ENCODE data around the gene SCNN1B. TPM values are rescaled to one million over a fixed set of nuclear protein-coding genes. Genes with fewer than 3 reads are reported as not detected.

Gene SCNN1B
- total RNA-seq, 2 donors from 2014 or later, result 27.7 to 94.7 TPM

GRCh38 chr16:23270654-23271053 is 31.4 kb upstream of the SCNN1B start:
- DNase-seq, result no peak
- H3K9ac ChIP-seq (ENCODE audit: low read depth in 2 of 2, low read length in 2 of 2), result no peak overlapping the region
- no peaks in the 10 kb centered on the region for H3K9me3 ChIP-seq
- no peak overlapping the region for H3K4me3 ChIP-seq
- intact Hi-C loops (cut with DNase I), result no loop called here
- H3K36me3 ChIP-seq, result no peaks in the 10 kb centered on the region
- H3K27ac ChIP-seq, result no peak overlapping the region
- TF ChIP-seq CTCF (IDR thresholded peaks at IDR 0.05), result no peak
- H3K4me1 ChIP-seq, result no peaks in the 10 kb centered on the region
- no peaks in the 10 kb centered on the region for H3K27me3 ChIP-seq

- no peak for DNase-seq
- TF ChIP-seq CTCF (IDR thresholded peaks at IDR 0.05), result no peak
- H3K27ac ChIP-seq, result no peak overlapping the region
- no peaks in the 10 kb centered on the region for H3K4me1 ChIP-seq
- no peaks in the 10 kb centered on the region for H3K36me3 ChIP-seq
- H3K27me3 ChIP-seq, result no peaks in the 10 kb centered on the region
- H3K9ac ChIP-seq (ENCODE audit: low read depth in 2 of 2, low read length in 2 of 2), result no peak overlapping the region
- no peak overlapping the region for H3K4me3 ChIP-seq
- H3K9me3 ChIP-seq, result no peaks in the 10 kb centered on the region
- intact Hi-C loops (cut with DNase I), result no loop called here
Measured at GRCh38 chr16:23274968-23275367, 27.1 kb upstream of the SCNN1B start.

- intact Hi-C loops (cut with DNase I), result no loop called here
- H3K36me3 ChIP-seq, result no peaks in the 10 kb centered on the region
- DNase-seq, result no peak
- no peak for TF ChIP-seq CTCF (IDR thresholded peaks at IDR 0.05)
- no peaks in the 10 kb centered on the region for H3K4me1 ChIP-seq
- no peaks in the 10 kb centered on the region for H3K9me3 ChIP-seq
- H3K27me3 ChIP-seq, result peaks cover 7% of the 10 kb centered on the region
- H3K27ac ChIP-seq, result no peak overlapping the region
- no peak overlapping the region for H3K4me3 ChIP-seq
- no peak overlapping the region for H3K9ac ChIP-seq (ENCODE audit: low read depth in 2 of 2, low read length in 2 of 2)
Measured at GRCh38 chr16:23276821-23277220, 25.3 kb upstream of the SCNN1B start.

GRCh38 chr16:23278031-23278430 is 24.1 kb upstream of the SCNN1B start:
- H3K36me3 ChIP-seq, result no peaks in the 10 kb centered on the region
- no peak overlapping the region for H3K27ac ChIP-seq
- H3K4me3 ChIP-seq, result no peak overlapping the region
- DNase-seq, result no peak
- intact Hi-C loops (cut with DNase I), result no loop called here
- TF ChIP-seq CTCF (IDR thresholded peaks at IDR 0.05), result no peak
- H3K4me1 ChIP-seq, result no peaks in the 10 kb centered on the region
- no peak overlapping the region for H3K9ac ChIP-seq (ENCODE audit: low read depth in 2 of 2, low read length in 2 of 2)
- no peaks in the 10 kb centered on the region for H3K9me3 ChIP-seq
- H3K27me3 ChIP-seq, result peaks cover 7% of the 10 kb centered on the region

- H3K27me3 ChIP-seq, result peaks cover 7% of the 10 kb centered on the region
- no peak overlapping the region for H3K27ac ChIP-seq
- no peak for TF ChIP-seq CTCF (IDR thresholded peaks at IDR 0.05)
- H3K4me1 ChIP-seq, result no peaks in the 10 kb centered on the region
- no peaks in the 10 kb centered on the region for H3K9me3 ChIP-seq
- intact Hi-C loops (cut with DNase I), result no loop called here
- no peak for DNase-seq
- no peak overlapping the region for H3K4me3 ChIP-seq
- H3K36me3 ChIP-seq, result no peaks in the 10 kb centered on the region
- H3K9ac ChIP-seq (ENCODE audit: low read depth in 2 of 2, low read length in 2 of 2), result no peak overlapping the region
Measured at GRCh38 chr16:23279721-23280153, 22.4 kb upstream of the SCNN1B start.

Measured in colonic mucosa (tissue), 4 donors.